ENCODE data around the gene PITPNC1. TPM values are rescaled to one million over a fixed set of nuclear protein-coding genes. Genes with fewer than 3 reads are reported as not detected.

PITPNC1 gene
- total RNA-seq, 1 donor from 2014 or later = 28.7 TPM

GRCh38 chr17:67605256-67605912, 228.3 kb downstream of the PITPNC1 start:
- DNase-seq (ENCODE audit: low read depth) (no peak), FAIRE-seq (no peak)
- H3K4me3 ChIP-seq (ENCODE audit: low read depth, low read length) = no peak overlapping the region
- H3K36me3 ChIP-seq (ENCODE audit: control insufficient read depth, insufficient read depth, low read length) = no peaks in the 10 kb centered on the region
- TF ChIP-seq CTCF (IDR thresholded peaks at IDR 0.05; ENCODE audit: insufficient read depth, low read length, severe bottlenecking) = no peak
- no peaks in the 10 kb centered on the region for H3K27me3 ChIP-seq (ENCODE audit: control insufficient read depth, insufficient read depth, low read length)

GRCh38 chr17:67606471-67606870, 229.4 kb downstream of the PITPNC1 start:
- no peak for DNase-seq (ENCODE audit: low read depth)
- FAIRE-seq = no peak
- TF ChIP-seq CTCF (IDR thresholded peaks at IDR 0.05; ENCODE audit: insufficient read depth, low read length, severe bottlenecking) = no peak
- Histone ChIP-seq H3K4me3 (ENCODE audit: low read depth, low read length) (no peak overlapping the region), H3K27me3 (ENCODE audit: control insufficient read depth, insufficient read depth, low read length) (no peaks in the 10 kb centered on the region), H3K36me3 (ENCODE audit: control insufficient read depth, insufficient read depth, low read length) (no peaks in the 10 kb centered on the region)

GRCh38 chr17:67606896-67607604, 230.0 kb downstream of the PITPNC1 start:
- no peaks in the 10 kb centered on the region for H3K27me3 ChIP-seq (ENCODE audit: control insufficient read depth, insufficient read depth, low read length)
- no peak for FAIRE-seq
- TF ChIP-seq CTCF (IDR thresholded peaks at IDR 0.05; ENCODE audit: insufficient read depth, low read length, severe bottlenecking) = no peak

GRCh38 chr17:67610061-67610460, 233.0 kb downstream of the PITPNC1 start:
- DNase-seq (ENCODE audit: low read depth) = no peak
- Histone ChIP-seq H3K27me3 (ENCODE audit: control insufficient read depth, insufficient read depth, low read length) (no peaks in the 10 kb centered on the region), H3K36me3 (ENCODE audit: control insufficient read depth, insufficient read depth, low read length) (no peaks in the 10 kb centered on the region), H3K4me3 (ENCODE audit: low read depth, low read length) (no peak overlapping the region)
- no peak for TF ChIP-seq CTCF (IDR thresholded peaks at IDR 0.05; ENCODE audit: insufficient read depth, low read length, severe bottlenecking)
- no peak for FAIRE-seq

More at GRCh38 chr17:67606896-67607604, 230.0 kb downstream of the PITPNC1 start:
- Histone ChIP-seq H3K36me3 (ENCODE audit: control insufficient read depth, insufficient read depth, low read length) (no peaks in the 10 kb centered on the region), H3K4me3 (ENCODE audit: low read depth, low read length) (no peak overlapping the region)
- no peak for DNase-seq (ENCODE audit: low read depth)

GRCh38 chr17:67613961-67614360, 236.9 kb downstream of the PITPNC1 start:
- no peak for TF ChIP-seq CTCF (IDR thresholded peaks at IDR 0.05; ENCODE audit: insufficient read depth, low read length, severe bottlenecking)
- Histone ChIP-seq H3K4me3 (ENCODE audit: low read depth, low read length) (no peak overlapping the region), H3K36me3 (ENCODE audit: control insufficient read depth, insufficient read depth, low read length) (no peaks in the 10 kb centered on the region), H3K27me3 (ENCODE audit: control insufficient read depth, insufficient read depth, low read length) (no peaks in the 10 kb centered on the region)
- FAIRE-seq (no peak), DNase-seq (ENCODE audit: low read depth) (no peak)
